Lower leg skin (tissue), 4 donors: ENCODE measurements around the gene TDRD3. TPM values are rescaled to one million over a fixed set of nuclear protein-coding genes. Genes with fewer than 3 reads are reported as not detected.
A peak's percentile ranks its signal among the peaks of the same experiment; 100 is the strongest.

Experiments used
- DNase-seq, 2 donors: peaks; one replicate each; pipeline ENCODE4 v3.0.0-alpha.2; 2019; ENCODE audit warnings: low spot score in 2 of 2
- H3K4me3 ChIP-seq: fragments of 200-600 bp; sonication (generic); 2 replicates; pipeline ENCODE4 v1.5.1; 2017; ENCODE audit warnings: mild to moderate bottlenecking, low read depth; ENCODE audit not compliant: poor library complexity, severe bottlenecking
- CTCF ChIP-seq, 3 donors: fragments of 450-650 bp; IDR thresholded peaks; one replicate each; pipeline ENCODE4 v1.5.1; 2016; ENCODE audit warnings: antibody characterized with exemption in 3 of 3, mild to moderate bottlenecking in 3 of 3, moderate library complexity in 2 of 3
- POLR2A ChIP-seq, 2 donors: fragments of 450-650 bp; IDR thresholded peaks; one replicate each; pipeline ENCODE4 v1.6.1; 2016 to 2017; ENCODE audit warnings: antibody characterized with exemption in 2 of 2, mild to moderate bottlenecking in 1 of 2, moderate library complexity in 1 of 2
- WGBS, 2 donors: methylation state at CpG; one replicate each; pipeline ENCODE4 v1.1.5; 2018; 5-methylcytosine and 5-hydroxymethylcytosine counted together
- intact Hi-C: fragments of 100-400 bp; cut with DNase I; formaldehyde crosslinking; loops from one replicate; pipeline ENCODE4 v1.15.0; 2023; ENCODE audit warnings: low total_unique reads
- total RNA-seq, 4 donors: library from RNA; depleted of rRNA; stranded (reverse); fragments of >200 nt; gene quantifications; one replicate each; pipeline ENCODE4 v1.1.0, GENCODE V29; 2016

Gene TDRD3
- total RNA-seq, 4 donors from 2014 or later, result 12.5 to 21.5 (median 18.2) TPM

GRCh38 chr13:60392131-60392530, 4.9 kb upstream of the TDRD3 start:
- no peak overlapping the region for H3K4me3 ChIP-seq
- intact Hi-C loops, result no loop called here
- WGBS, 2 donors, result 75 to 78% methylated on average over 3 of the region's 3 CpGs
- TF ChIP-seq CTCF (IDR thresholded peaks at IDR 0.05) (no peak), POLR2A (IDR thresholded peaks at IDR 0.05) (no peak)
- no peak for DNase-seq

GRCh38 chr13:60395971-60396782, 843 bp upstream of the TDRD3 start:
- no peak for TF ChIP-seq POLR2A (IDR thresholded peaks at IDR 0.05)
- no peak for TF ChIP-seq CTCF (IDR thresholded peaks at IDR 0.05)
- intact Hi-C loops, result no loop called here
- DNase-seq, result peak; percentile 88 to 97
- H3K4me3 ChIP-seq, result peak overlapping the region; percentile 57
- 0% methylated on average over 39 to 46 of the region's 49 CpGs for WGBS, 2 donors

GRCh38 chr13:60397704-60398378, 821 bp downstream of the TDRD3 start:
- peak overlapping the region; percentile 48 for H3K4me3 ChIP-seq
- no peak for TF ChIP-seq CTCF (IDR thresholded peaks at IDR 0.05)
- TF ChIP-seq POLR2A (IDR thresholded peaks at IDR 0.05), result no peak
- intact Hi-C loops, result no loop called here
- WGBS, 2 donors, result 0 to 1% methylated on average over 30 to 36 of the region's 43 CpGs
- DNase-seq, result peak; percentile 51 to 91

GRCh38 chr13:60398379-60398891, 1.4 kb downstream of the TDRD3 start:
- intact Hi-C loops, result no loop called here
- no peak for TF ChIP-seq POLR2A (IDR thresholded peaks at IDR 0.05)
- TF ChIP-seq CTCF (IDR thresholded peaks at IDR 0.05), result no peak
- WGBS, 2 donors, result 39 to 42% methylated on average over 6 of the region's 6 CpGs
- no peak for DNase-seq
- peak overlapping the region; percentile 48 for H3K4me3 ChIP-seq

GRCh38 chr13:60398907-60399589, 2.0 kb downstream of the TDRD3 start:
- DNase-seq, result no peak
- no peak for TF ChIP-seq CTCF (IDR thresholded peaks at IDR 0.05)
- no peak for TF ChIP-seq POLR2A (IDR thresholded peaks at IDR 0.05)
- WGBS, 2 donors, result 53 to 58% methylated on average over 6 of the region's 6 CpGs
- intact Hi-C loops, result no loop called here
- no peak overlapping the region for H3K4me3 ChIP-seq
